NCI-H1417 (cell line): ENCODE measurements around the gene CDKN2B.

Experiments
- DNase-seq, 3 experiments: peaks; one replicate each; lab custom pipeline; 2025; lab: John Stamatoyannopoulos, UW

The CDKN2B gene

DNA sequence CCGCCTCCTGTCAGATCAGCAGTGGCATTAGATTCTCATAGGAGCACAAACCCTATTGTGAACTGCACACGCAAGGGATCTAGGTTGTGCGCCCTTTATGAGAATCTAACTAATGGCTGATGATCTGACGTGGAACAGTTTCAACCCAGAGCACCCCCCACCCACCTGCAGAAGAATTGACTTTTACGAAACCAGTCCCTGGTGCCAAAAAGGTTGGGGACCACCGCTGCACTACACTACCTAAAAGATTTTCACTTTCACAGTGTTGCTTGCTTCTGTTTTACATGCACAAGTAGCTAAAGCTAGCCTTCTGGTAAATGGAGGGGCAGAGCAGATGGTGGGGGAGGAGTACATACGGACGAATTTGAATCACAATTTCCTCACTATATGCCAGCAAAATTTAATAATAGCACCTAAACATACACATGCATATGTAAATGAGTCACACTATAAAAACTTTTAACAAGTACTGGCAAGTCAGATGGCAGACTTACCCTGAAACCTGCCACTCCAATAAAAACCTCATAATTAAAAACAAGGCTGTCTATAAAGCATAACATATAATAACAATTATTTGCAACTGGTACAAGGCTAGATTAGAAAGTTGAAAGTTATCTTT is 24.0 kb upstream of the CDKN2B start:
- DNase-seq, result no peak

DNA sequence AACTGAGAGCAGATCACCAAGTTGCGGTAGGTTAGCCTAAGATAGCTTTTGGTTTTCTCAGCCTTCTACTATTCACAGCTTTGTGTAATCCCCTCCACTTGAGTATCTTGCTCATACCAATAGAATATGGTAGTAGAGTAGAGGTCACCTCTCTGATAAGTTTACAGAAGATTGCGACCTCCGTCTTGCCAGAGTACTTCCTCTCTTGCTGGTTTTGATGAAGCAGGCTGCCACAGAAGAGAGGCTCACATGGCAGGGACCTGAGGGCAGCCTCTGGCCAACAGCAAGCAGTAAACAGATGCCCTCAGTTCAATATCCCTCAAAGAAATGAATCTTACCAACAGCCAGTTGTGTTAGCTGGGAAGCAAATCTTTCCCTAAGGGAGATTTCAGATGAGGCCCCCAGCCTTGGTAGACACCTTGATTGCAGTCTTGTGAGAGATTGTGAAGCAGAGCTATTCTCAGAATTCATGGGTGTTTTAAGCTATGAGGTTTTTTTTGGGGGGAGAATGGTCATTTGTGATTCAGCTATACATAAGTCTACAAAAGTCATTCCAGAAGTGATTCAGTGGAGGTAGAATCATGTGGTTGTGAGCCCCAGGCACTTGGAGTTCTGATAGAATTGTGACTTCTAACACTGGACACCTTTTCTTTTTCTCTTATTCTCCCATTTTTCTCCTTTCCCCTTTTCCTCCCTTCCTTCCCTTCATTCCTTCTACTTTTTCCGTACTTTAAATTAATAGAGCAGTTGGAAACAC is 22.7 kb upstream of the CDKN2B start:
- peak in 1 of 3 experiments; percentile 2 for DNase-seq

DNA sequence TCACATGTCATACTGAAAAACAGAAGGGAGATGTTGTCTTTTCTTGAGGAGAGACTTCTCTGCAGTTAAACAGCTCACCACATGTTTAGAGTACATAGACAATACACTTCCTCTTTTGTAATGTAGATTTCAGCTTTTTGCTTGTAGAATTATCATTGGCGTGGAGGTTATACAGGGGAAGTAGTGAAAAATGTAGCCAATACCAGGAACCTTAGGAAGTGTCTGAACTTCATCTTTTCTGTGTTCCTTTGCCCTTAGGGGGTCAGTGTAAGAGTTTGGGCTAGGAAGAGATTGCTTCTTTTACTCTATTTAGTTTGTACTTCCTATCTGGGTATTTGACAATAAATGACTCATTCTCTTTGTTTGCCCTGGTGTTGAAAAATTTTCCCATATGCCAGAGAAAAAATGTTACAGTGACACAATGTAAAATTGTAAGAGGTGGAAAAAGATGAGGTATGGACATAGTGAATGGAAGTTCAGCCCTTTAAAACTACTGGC is 21.0 kb upstream of the CDKN2B start:
- no peak for DNase-seq

DNA sequence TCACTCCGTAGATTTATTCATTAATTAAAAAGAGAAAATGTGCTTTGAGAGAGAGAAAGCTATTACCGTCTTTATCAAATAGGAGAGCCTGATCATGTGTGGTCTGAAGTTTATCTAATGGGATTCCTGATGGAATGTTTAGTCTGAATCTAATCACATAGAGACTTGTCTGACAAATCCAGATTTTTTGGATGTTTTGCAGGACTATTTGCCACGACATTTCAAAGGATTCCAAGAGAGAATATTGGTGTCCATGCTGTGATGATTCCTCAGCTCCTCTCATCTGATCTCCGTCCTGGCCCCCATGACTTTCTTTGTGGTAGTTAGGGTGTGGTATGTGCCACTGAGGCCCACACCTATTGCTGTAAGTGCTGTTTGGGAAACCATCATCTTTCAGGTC is 20.1 kb upstream of the CDKN2B start:
- DNase-seq, result no peak

DNA sequence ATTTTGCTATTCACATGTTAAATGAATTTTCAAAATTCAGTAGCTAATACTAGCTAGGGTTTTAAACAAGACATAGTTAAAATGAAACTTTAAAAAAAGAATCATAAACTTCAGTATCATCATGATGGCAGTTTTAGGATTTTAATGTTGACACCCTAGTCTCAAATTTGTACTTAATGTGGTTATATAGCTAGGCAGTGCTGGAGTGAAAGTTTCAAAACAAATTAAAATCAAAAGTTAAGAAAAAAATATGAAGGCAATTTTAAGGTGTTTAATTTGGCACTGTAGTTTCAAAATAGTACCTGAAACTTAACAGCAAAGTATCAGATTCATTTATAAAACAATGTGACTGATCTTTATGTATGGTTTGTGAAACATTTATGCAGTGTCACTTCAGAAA is 19.3 kb upstream of the CDKN2B start:
- DNase-seq, result no peak

DNA sequence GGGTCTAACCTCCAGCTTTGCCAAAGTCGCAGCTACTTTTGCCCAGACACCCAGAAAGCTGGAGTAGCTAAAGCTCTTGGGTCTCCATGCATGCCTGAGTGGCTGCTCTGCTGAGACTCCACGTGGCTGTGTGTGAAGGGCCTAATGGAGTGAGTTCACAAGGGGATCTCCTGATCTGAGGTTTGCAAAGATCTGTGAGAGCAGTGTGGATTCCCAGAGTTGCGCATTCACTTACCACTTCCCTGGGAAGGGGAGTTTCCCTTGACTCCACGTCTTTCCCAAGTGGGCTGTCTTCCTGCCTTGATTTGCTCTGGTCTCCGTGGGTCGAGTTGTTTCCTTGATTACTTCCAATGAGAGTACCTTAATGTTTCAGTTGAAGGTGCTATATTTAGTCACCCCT is 17.6 kb upstream of the CDKN2B start:
- no peak for DNase-seq

DNA sequence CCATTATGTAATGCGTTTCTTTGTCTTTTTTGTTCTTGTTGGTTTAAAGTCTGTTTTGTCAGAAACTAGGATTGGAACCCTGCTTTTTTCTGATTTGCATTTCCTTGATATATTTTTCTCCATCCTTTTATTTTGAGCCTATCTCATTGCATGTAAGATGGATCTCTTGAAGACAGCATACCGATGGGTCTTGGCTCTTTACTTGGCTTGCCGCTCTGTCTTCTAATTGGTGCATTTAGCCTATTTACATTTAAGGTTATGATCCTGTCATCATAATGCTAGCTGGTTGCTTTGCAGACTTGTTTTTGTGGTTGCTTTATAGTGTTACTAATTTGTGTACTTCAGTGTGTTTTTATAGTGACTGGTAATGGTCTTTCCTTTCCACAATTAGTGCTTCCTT is 13.3 kb upstream of the CDKN2B start:
- DNase-seq, result no peak

DNA sequence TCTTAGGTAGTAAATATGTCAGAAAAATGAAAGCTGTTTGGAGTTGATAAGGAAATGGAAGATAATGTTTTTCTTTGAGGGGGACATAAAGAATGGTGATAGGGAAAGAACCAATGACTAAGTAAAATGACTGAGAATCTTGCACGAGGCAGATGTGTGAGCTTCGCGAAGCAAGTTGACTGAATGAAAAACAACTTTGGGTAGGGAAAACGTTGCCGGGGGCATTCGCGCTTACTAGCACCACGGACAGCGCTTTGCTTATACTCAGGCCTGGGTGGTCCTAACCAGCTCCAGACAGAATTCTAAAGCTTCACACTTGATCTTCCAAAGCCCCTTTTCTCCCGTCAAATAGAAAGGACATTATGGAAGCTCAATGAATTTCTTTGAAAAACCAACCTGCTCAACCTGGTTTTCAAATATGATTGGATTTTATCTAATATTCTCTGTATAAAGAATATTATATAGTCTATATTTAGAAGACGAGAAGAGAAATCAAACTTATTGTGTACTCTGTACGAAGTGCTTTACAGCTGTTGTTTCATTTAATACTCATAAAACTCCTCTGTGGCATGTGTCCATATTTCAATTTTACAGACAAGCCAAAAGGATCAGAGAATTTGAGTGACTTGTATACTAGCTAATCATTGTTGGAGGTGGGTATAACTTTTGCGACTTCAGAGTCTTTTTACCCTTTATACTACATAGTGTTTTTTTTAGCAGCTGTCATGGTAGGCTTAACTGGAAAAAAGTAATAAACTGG is 1.9 kb upstream of the CDKN2B start:
- DNase-seq, result no peak

DNA sequence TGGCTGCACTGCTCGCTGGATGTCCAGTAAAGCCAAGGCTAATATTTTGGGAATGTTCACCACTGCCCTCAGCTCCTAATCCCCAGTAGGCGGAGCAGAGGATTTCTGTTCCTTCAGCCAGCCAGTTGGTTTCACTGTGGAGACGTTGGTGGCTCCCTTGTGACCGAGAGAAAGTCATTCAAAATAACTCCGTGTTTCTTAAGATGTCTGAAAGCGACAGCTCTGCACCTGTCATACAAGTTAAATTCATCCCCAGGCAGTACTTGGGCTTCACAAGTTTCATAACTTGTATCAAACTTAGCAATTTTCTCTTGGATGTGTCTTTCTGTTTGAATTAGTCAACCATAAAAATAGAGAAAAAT is 382 bp upstream of the CDKN2B start:
- DNase-seq, result no peak

DNA sequence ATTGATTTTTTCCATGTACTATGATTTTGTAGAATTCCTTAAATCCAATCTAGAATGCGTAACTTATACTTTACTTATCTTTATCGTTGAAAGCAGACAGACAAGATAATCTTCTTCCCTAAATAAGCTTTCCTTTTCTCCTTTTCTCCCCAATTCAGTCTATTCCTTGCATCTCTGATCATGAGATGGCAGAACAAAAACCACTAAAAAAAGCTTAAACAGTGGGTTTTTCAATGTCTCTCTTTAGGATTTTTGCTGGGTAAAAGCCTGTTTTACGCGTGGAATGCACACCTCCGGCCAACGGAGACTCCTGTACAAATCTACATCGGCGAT is 755 bp downstream of the CDKN2B start:
- no peak for DNase-seq

DNA sequence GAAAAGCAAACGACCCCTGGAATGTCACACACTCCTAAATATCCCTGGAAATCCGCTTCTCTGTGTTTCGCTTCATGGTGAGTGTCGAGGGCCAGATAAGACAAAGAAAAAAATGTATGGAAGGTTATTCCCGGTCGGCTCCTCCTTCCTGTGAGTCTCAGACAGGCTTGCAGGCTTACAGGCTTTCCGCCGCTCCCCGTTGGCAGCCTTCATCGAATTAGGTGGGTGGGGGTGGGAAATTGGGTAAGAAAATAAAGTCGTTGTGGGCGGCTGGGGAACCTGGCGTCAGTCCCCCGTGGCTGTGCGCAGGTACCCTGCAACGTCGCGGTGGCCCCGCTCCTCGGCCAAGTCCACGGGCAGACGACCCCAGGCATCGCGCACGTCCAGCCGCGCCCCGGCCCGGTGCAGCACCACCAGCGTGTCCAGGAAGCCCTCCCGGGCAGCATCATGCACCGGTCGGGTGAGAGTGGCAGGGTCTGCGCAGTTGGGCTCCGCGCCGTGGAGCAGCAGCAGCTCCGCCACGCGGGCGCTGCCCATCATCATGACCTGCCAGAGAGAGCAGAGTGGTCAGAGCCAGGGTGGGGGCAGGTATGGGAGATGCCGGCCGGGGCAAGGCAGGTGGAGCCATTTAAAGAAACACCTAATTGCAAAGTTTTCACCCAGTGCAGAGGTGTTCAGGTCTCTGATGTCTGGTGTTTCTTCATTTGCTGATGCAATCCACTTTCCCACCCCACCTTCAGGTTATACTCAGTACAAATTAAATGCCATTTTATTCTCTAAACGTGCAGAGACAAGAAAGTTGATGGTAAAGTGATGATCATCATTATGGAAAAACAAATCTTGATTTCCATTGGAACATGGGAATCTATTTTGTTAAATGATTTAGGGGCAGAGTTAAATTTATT is 3.2 kb downstream of the CDKN2B start:
- no peak for DNase-seq

DNA sequence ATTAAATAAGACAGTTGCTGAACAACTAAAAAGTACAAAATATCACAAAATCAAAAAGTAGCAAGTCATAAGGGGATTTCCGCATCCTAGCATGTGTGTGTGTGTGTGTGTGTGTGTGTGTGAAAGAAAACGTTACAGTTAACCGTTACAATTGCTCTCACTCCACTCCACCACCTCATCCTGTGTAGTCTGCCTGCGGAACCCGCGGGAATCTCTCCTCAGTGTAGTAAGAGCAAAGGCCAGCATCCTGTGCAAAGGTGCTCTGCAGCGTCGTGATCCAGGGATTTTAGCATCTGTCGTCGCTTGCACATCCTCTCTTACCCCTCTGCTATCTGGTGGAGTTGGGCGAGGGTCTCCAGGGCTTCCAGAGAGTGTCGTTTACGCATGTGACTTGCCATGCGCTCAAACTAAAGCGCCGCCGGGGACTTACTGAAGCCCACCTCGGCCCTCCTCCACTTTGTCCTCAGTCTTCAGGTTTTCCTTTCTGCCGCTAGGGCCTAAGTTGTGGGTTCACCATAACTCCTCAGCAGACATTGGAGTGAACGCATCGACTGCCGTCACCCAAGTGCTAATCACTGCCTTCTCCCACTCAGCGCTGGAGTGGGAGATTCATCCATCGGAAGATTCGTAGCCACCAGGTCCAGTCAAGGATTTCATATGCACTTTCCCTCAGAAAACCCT is 3.9 kb downstream of the CDKN2B start:
- peak in 1 of 3 experiments; percentile 56 for DNase-seq

DNA sequence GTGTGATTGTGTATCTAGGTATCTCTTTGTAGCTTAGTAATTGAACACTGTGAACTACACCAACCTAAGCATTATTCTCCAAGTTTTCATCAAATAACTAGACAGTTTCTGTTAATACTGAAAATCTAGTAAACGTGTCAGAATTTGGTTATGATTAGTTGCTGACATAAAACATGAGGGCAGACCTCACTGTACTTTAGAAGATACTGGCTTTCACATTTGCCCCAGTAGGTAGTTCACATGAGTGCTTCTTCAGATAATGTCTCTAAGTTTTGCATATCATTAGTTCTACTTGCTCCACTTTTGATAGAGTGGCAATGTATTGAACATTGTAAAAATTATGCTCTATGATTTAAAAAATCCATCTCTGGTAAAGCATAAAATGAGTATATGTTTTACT is 7.1 kb downstream of the CDKN2B start:
- DNase-seq, result no peak

DNA sequence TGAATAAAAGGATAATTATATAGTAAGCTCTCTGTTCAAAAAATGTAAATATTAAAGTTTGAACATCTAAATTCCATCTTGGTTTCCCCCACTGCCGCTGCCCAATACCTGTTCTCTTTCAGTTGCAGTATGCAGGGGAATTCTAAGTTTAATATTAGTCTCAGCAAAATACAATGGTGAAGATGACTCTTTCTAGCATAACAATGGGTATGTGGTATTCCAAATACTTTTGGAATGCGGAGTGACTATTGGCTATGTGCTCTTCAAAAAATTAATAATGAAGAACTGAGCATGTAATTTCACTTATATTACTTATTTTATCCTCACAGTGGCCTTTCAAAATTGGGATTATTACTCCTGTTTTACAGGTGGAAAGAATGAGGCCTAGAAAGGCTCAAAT is 11.1 kb downstream of the CDKN2B start:
- no peak for DNase-seq

DNA sequence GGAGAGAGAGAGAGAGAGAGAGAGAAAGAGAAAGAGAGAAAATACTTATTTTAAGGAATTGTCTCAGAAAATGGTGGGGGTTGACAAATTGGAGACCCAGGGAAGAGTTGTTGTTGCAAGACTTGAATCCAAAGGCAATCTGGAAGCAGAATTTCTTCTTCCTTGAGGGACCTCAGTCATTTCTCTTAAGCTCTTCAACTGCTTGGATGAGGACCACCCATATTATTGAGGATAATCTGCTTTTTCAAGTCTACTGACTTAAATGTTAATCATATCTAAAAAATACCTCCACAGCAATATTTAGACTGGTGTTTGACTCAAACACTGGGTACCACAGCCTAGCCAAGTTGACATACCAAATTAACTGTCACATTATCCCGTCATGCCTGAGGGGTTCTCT is 11.6 kb downstream of the CDKN2B start:
- no peak for DNase-seq

DNA sequence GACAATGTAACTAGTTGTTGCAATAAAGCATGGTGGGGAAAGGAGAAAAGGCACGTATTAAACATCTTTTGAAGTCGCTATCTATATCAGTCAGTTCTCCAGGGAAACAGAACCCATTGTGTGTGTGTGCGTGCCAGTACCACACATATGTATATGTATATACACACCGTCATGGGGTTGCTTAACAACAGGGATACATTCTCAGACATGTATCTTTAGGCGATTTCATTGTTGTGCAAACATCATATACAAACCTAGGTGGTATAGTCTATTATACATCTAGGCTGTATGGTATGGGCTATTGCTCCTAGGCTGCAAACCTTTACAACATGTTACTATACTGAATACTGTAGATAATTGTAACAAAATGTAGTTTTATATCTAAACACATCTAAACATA is 12.2 kb downstream of the CDKN2B start:
- no peak for DNase-seq

DNA sequence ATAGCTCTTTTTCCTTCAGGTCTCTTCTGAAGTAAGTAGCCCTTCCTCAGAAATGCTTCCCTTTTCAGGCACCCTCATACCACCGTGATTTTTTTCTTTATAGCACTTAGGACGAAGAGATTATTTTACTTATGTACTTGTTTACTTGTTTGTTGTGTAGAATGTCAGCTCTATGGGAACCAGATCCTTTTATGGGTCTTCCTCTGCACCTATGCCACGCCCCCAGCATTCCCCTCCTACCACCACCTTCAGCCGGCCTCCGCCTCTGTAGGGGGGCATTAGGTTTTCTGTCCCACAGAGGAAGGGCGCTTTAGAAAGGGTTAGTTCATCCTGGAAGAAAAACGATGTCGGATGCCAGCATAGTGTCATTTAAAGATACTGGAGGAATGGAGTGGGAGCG is 12.7 kb downstream of the CDKN2B start:
- DNase-seq, result peak in 1 of 3 experiments; percentile 30

DNA sequence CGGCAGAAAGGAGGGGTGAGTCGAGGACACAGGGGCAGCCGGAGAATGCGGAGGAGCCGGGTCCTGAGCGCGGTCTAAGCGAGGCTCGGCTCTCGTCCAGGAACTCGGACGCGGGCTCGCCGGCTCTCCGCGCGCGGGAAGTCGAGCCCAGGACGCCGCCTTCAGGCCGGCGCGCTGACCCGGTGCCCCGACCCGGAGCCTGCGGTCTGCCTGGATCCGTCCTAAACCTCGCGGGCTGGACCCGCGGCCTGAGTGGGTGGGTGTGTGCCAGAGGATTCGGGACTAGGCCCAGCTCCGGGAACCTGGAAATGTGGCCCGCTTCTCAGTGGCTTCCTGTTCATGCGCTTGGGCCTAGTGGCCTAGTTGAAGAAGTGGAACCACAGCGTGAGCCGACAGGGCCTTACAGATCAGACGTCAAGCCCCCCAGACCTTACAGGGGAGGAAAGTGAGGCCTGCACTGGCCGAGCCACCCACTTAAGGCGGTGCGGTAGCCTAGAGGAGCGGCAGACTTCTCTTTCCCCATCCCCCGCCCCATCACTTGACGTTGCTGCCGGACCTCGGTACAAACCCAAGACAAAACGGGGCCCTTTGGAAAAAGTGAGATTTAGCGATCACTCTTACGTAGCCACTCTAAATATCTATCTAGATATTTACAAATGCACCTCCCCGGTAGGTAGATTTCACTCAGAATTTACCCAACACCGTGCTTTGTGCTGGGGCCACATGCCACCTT is 13.3 kb downstream of the CDKN2B start:
- no peak for DNase-seq

DNA sequence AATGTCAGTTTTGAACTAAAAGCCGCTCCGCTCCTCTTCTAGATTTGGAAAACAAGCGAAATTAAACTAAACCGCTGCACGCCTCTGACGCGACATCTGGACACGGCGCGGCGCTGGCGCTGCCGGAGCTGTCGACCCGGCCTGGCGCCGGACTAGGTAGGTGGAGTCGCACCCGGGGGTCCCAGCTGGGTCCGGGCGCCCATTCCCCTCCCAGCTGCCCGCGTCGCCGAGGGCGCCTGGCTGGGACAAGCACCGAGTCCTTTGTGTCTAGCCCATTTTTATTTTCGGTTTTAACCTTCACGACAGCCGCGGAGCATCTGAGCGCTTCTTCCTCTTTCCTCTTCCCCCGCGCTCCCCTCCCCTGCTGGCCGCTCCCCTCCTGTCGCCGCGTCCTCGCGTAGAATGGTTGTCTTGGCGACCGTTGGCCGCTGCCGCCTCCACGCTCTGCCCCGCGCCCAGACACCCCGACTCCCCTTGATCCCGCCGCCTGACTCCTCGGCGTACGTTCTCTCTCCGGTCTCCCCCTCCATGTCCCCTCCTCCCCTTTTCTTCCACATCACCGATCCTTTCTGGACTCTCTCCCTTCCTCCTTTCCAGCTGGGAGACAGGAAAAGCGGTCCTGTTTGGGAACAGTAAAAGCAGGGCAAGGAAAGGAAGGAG is 14.0 kb downstream of the CDKN2B start:
- peak in 1 of 3 experiments; percentile 74 for DNase-seq

DNA sequence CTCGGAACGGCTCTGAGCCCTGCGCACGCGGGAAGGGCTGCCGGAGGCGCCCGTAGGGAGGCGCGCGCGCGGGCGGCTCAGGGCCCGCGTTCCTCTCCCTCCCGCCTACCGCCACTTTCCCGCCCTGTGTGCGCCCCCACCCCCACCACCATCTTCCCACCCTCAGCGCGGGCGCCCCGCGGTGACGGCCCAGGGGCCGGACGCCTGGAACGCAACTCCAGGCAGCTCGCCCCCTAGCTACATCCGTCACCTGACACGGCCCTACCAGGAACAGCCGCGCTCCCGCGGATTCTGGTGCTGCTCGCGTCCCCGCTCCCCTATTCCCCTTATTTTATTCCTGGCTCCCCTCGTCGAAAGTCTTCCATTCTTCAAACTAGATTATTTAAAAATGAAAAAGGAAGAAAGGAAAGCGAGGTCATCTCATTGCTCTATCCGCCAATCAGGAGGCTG is 14.5 kb downstream of the CDKN2B start, which contains the start of gene CDKN2B-AS1:
Gene CDKN2B-AS1 (plus strand): TSS at position 236 of the 450 bp plus-strand sequence.
- DNase-seq, result peak in 1 of 3 experiments; percentile 86
